K562 treated with DMSO at 1 percent for 12 hours (cell line): ENCODE measurements around the gene TEPSIN. TPM values are rescaled to one million over a fixed set of nuclear protein-coding genes. Genes with fewer than 3 reads are reported as not detected.

ENCODE experiments used
- total RNA-seq: library from RNA; unstranded; fragments of 300-600 nt; gene quantifications from 2 replicates; pipeline ENCODE4 v1.2.3, GENCODE V29; 2022; ENCODE audit not compliant: insufficient read depth

The TEPSIN gene, protein sequence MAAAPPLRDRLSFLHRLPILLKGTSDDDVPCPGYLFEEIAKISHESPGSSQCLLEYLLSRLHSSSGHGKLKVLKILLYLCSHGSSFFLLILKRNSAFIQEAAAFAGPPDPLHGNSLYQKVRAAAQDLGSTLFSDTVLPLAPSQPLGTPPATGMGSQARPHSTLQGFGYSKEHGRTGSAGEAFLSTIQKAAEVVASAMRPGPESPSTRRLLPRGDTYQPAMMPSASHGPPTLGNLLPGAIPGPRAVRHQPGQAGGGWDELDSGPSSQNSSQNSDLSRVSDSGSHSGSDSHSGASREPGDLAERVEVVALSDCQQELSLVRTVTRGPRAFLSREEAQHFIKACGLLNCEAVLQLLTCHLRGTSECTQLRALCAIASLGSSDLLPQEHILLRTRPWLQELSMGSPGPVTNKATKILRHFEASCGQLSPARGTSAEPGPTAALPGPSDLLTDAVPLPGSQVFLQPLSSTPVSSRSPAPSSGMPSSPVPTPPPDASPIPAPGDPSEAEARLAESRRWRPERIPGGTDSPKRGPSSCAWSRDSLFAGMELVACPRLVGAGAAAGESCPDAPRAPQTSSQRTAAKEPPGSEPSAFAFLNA
- 14.7 and 32.0 TPM in 2 replicates for total RNA-seq

DNA sequence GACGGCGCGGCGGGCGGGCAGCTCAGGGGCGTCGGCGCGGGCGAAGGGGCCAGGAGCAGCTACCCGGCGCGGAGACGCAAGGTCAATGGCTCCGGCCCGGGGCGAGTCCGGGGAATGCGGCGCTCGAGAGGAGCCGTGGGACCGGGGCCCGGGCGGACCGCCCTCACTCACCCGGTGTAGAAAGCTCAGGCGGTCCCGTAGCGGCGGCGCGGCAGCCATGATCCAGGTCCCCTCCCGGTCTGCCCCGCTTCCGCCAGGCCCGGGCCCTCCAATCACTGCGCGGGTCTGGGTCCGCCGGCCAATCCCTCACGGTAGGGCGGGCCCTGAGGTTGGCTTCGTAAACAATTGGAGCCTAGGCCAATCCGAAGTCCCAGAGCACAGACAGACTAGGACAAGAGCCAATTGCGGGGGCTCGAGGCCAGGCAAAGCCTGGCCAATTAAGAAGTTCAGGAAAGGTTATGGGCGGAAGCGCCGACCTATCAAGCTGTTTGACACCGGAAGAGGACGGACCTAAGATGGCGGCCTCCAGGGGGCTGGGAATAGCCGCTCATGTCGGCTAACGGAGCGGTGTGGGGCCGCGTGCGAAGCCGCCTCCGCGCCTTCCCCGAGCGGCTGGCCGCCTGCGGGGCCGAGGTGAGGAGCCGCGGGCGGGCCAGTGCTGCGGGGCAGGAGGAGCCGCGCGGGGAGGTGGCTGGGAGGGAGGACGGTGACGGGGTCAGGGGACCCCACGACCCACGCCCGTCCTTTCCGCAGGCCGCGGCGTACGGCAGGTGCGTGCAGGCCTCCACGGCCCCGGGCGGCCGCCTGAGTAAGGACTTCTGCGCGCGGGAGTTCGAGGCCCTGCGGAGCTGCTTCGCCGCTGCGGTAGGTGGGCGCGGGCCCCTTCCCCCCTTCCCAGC is at the start of gene TEPSIN, which contains the start of gene NDUFAF8:
Gene TEPSIN, minus strand, starts transcription at position 241 of the 899 bp plus-strand sequence. Its CDS starts 22 bp downstream, at position 219.
Gene NDUFAF8, plus strand, starts transcription at position 504 of the 899 bp plus-strand sequence. Its CDS starts 46 bp downstream, at position 550.

DNA sequence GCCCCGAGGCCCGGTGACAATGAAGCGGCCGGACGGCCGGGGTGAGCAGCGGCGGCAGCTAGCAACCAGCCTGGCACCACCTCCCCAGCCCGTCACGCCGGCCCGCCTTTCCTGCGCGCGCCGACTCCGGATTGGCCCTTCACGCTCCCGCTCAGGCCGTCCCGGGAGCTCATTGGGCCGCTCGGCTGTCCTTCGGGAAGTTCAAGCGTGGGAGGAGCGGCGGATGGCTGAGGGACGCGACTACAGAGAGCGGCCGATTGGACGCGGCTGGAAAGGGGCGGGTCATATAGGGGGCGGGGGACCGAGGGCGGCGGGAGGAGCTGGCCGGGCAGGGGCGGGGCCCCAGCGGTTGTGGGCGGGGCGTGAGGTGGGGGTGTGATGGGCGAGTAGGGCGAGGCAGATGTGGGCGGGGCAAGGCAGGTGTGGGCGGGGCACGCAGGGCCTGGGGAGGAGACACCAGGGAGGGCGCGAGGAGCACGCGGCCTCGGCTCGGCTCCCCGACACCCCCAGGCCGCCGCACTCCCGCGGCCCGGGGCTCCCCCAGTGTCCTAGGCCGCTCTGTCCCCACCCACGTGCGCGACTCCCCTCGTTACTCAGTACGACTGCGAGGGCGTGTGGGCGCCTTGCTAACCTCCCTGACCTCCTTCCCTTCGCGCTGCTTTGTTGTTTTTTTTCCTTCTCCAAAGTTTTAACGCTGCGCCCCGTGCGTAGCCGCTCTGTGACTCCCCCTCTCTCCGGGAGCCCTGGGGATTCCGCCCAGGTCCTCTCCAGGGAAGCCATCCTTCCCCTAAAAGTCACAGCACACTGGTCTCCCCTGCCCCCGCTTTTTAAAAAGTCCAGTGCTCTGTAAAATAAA is 15.7 kb downstream of the TEPSIN start, which contains the start of gene CEP131:
Gene CEP131, minus strand, starts transcription at position 60 of the 856 bp plus-strand sequence. CDS start 2,909 bp downstream, outside the sequence.

Other genes with a start within 250 kb of the TEPSIN start
- gene CHMP6, start 247.2 kb downstream of the TEPSIN start, total RNA-seq = 20.3 and 21.7 TPM in 2 replicates
- 76.3 and 78.7 TPM in 2 replicates for gene BAIAP2, start 203.9 kb downstream of the TEPSIN start, total RNA-seq
- not detected in 2 replicates for gene PVALEF, start 73.5 kb downstream of the TEPSIN start, total RNA-seq
- gene AATK, start 72.8 kb downstream of the TEPSIN start, total RNA-seq = 0.15 TPM in 1 of 2 replicates, not detected in the other
- 20.5 and 23.7 TPM in 2 replicates for gene CEP131, start 16.1 kb downstream of the TEPSIN start, total RNA-seq
- gene NDUFAF8, start 263 bp upstream of the TEPSIN start, total RNA-seq = 42.6 and 60.3 TPM in 2 replicates
- 64.6 and 81.4 TPM in 2 replicates for gene SLC38A10, start 56.3 kb upstream of the TEPSIN start, total RNA-seq
- 3.8 and 12.7 TPM in 2 replicates for gene BAHCC1, start 156.4 kb upstream of the TEPSIN start, total RNA-seq